CD4-positive, alpha-beta T cell treated with Interleukin-10 for 1 hour (primary cell): ENCODE measurements around the gene MVK.

Experiments
- DNase-seq: peaks from one replicate; pipeline ENCODE4 v3.0.0-alpha.2; 2020

The MVK gene

GRCh38 chr12:109547286-109547685 lies 26.3 kb upstream of the MVK start:
- no peak for DNase-seq

- DNase-seq: no peak
Measured at GRCh38 chr12:109548258-109548657, 25.3 kb upstream of the MVK start.

DNA sequence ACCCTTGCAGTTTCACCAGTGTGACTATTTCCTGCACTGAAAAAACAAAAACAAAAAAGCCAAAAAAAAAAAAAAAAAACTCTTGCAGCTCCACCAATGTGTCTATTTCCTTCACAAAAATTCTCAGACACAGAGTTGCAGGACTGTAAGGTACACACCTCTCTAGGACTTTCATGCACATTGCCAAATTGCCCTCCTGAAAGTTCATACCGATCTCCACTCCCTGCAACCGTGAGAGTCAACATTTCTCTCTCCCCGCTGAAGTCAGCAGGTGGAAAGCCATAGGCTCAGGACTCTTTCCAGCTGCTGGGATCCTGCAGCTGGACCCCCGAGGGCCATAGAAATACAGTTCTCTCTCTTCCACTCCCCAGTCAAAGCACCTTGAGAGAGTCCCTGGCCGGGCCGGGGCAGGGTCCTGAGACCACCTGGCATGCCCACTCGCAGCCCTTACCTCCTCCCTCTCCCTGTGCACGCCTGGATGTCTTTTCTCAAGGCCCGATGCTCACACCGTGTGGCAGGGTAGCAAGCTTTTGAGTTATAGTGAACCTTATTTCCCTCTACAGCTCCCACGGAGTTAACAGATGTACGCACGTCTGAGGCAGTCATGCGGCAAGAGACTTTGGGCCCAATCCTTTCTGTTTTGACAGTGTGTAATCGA lies 23.9 kb upstream of the MVK start:
- DNase-seq: no peak

- no peak for DNase-seq
Measured at GRCh38 chr12:109550281-109550680, 23.3 kb upstream of the MVK start.

- DNase-seq: no peak
Measured at GRCh38 chr12:109551108-109551507, 22.5 kb upstream of the MVK start.

GRCh38 chr12:109552971-109553370 lies 20.6 kb upstream of the MVK start:
- no peak for DNase-seq

DNA sequence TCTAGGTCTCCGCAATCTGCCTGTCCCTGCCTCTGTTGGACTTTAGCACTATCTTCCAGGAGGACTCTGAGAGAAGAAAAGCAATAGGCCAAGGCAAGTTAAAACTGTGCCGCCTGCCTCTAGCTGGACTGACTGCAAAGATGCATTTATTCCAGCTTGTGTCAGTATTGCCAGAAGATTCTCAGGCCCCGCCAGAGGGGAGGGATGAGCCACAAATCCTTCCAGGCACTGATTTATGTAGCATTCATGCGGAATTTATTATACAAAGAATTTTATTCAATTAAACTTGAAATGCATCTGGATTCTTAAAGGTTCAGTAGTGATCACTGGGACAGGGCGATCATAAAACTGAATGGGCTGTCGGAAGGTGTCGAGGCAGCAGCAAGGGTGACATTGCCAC lies 20.1 kb upstream of the MVK start:
- no peak for DNase-seq

DNA sequence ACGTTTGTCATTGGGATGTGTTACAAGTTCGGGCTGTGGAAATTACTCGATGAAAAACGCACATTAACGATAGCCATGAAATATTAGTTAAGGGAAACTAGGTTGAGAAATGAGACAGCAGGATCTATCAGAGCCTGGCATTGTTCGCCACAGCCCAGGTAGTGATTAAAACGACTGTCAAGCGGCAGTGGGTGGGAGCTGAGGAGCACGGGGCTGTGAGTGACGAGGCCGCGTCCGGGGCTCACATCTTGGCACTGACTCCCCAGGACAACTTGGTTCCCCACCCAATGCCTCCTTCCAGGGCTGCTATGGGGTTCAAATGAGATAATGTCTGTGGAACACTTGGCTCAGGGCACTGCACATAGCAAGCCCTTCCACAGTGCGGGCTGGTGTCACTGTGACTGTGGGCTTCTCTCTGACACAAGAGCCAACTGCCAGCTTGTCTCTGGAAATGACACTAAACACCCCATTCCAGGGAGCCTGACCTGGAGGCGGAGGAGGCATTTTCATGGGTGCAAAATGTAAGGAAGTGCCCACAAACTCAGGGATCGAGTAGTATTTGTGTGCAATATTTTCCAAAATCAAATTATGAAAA lies 19.6 kb upstream of the MVK start:
- no peak for DNase-seq

DNA sequence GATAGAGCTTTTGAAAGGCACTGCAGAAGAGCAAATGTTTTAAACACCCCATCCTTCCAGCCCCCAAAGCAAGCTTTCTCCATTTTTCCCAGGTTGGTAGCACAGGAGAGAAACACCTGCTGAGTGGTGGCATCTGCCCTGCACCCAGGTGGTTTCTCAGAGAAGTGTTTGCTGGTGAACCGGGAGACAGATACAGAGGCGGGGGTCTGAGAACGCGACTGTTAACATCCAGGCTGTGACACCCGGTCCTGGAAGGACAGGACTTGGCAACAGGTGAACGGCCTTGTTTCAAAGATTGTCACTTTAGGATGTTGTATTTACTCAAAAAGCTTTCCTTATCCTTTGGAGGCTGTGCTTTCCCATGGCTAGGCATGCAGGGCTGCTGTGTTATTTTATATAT lies 18.8 kb upstream of the MVK start:
- DNase-seq: no peak

DNA sequence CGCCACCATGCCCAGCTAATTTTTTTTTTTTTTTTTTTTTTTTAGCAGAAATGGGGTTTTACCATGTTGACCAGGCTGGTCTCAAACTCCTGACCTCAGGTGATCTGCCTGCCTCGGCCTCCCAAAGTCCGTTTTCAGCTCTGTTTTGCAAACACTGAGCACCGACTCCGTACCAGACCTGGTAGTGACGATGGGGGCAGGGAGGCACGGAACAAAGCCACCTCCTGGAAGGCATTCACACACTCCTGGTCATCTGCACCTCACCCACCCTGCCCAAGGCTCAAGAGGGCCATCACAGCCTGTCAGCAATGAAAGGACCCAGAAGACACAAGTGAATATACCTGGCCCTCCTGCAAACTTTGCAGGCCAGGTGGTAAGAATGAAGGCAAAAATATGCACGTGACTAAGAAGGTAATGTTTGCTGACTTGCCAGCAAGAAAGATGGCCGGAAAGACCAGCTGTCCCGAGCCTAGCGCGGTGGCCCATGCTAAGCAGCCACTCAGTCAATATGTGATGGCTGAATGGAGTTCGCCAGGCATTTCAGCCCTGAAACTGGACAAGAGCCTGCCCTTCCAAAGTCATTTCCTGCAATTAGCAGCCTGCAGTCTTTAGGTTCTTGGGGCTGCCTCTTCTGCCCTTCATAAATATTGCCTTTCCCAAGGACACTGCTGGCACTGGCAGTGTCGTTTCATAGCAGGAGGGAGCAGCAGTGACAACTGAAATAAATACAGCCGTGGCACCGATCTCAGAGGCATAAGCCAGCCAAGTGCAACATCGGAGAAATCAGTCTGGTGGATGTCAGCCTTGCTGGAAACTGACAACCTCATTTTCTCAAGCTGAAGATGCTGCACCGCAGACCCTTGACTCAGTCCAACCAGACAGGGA lies 17.9 kb upstream of the MVK start:
- DNase-seq: no peak

DNA sequence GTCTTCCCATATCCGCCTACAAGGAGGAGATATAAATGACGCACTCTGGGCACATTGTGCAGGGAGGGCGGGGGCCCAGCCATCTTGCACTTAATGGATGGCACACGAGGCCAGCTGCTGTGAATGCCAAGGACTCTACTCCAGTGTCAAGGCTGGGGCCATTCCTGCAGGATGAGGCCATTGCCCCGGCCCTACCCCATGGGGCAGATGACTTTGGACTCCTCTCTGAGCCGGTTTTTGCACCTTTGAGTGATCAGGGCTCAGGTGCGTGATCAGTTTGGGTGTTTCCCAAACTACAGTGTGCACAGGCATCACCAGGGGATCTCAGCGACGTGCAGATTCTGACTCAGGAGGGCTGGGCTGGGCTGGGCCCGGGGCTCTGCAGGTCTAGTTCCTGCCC lies 16.4 kb upstream of the MVK start:
- DNase-seq: no peak

DNA sequence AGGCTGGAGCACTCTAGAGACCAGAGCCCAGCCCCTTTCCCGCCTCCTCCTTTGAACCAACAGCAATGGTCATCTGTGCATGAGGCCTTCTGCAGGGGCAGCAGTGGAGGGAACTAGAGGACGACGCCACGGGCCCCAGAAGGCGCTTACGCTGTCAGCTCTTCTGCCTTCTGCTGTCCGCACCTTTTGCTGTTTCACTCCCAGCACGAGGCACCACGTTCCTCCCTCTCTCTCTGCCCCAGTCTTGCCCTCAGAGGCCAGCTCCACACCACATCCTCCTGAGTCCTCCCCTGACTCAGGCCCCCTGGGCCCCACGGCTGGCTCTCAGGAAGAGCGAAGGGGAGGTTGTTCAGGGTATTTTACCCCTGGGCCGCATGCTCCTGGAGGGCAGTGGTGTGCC lies 15.8 kb upstream of the MVK start:
- no peak for DNase-seq

GRCh38 chr12:109558374-109559199 lies 15.0 kb upstream of the MVK start:
- no peak for DNase-seq

GRCh38 chr12:109559200-109559505 lies 14.4 kb upstream of the MVK start:
- no peak for DNase-seq

GRCh38 chr12:109559601-109560000 lies 14.0 kb upstream of the MVK start:
- DNase-seq: no peak

DNA sequence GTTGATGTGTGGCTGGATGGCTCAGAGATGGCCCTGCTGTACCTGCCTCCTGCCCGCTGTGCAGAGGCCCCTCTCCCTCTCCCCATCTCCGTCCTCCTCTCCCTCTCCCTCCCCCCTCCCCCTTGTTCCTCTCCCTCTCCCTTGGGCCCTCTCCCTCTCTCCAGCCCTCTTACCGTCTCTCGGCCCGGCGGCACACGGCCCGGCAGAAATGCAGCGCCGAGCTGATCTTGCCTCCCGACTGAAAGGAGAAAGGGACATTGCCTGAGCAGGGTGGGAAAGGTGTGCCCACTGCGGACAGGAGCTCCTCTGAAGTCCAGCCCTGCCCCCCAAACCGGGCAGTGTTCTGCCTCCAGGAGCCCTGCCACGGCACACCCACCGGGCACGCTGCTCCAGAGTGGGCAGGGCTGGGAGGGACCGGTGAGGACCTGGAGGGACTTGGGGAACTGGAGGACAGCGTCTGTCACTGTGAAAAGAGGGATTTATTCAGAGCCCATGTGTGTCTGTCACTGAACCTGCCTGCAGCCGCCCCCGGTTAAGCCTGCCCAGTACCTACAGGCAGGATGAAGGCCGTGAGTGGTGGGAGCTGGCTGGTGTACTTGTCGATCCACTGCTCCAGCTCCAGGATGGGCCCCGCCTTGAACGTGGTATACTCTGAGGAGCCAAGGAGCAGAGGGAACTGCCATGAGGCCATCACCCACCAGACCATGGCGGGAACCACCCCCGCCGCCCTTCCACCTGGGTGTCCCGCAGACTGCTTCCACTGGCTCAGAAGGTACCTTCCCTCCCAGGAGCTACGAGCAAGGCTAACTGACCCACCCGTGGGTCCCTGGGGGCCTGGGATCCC lies 12.5 kb upstream of the MVK start:
- no peak for DNase-seq

- DNase-seq: no peak
Measured at GRCh38 chr12:109561711-109562030, 11.9 kb upstream of the MVK start.

- no peak for DNase-seq
Measured at GRCh38 chr12:109562871-109563270, 10.7 kb upstream of the MVK start.

- DNase-seq: no peak
Measured at GRCh38 chr12:109563291-109564284, 10.0 kb upstream of the MVK start.

DNA sequence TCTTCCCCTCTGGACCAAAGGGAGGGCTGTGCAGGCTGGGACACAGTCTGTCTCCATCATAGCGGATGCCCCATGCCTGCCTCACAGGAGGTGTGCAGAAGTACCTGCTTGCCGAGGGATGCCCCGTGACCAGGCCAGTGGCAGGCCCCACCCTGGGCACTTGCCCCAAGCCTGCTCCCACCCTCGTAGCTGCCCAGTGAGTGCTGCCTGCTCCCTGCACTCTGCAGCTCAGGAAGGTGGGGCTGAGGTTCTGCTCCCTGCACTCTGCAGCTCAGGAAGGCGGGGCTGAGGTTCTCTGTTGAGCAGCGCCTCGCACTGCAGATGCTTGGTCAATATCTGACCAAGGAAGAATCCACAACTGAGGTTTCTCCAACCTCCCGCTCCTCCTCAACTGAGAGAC lies 7.2 kb upstream of the MVK start:
- no peak for DNase-seq

DNA sequence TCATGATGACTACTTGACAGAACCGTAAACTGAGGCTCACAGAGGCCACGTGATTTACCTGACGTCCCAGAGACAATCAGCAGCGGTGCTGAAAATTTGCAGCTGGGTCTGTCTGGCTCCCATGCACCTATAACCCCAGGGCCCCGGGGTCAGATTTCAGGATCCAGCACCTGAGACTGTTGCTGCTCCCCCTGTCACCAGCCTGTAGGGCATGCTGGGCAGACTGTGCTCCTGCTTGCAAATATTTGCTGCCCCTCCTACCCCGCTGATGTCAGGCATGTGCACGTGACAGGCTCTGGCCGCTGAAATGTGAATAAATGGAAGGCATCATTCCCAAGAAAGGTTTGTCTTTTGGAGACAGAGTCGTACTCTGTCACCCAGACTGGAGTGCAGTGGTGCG lies 6.3 kb upstream of the MVK start:
- DNase-seq: no peak
